Measurements from ENCODE around the gene SOX30.

- TF ChIP-seq CTCF (conservative IDR thresholded peaks at IDR 0.05 in 1 of 2, IDR thresholded peaks at IDR 0.05 in 1 of 2; ENCODE audit: extremely low read depth in 1 of 2, insufficient read depth in 1 of 2, low read depth in 1 of 2, low read length in 2 of 2) (no peak), EZH2 (IDR thresholded peaks at IDR 0.05; ENCODE audit: borderline replicate concordance, low read length) (no peak)
These were observed 38.6 kb downstream of the SOX30 start for GRCh38 chr5:157613385-157614245.

All from mammary epithelial cell (primary cell).